ENCODE measurements around the gene CARD11. TPM values are rescaled to one million over a fixed set of nuclear protein-coding genes. Genes with fewer than 3 reads are reported as not detected.

CARD11 gene
- total and polyA plus RNA-seq, 5 experiments from 2014 or later, result 10.8 to 109 (median 40.2) TPM

GRCh38 chr7:2968616-2969397, 74.9 kb downstream of the CARD11 start:
- no peak for DNase-seq

GRCh38 chr7:2968176-2968575, 75.5 kb downstream of the CARD11 start:
- Mint-ChIP-seq H3K4me1 (peaks cover 17 to 30% (median 24%) of the 10 kb centered on the region in 4 donors), H3K27me3 (no peaks in the 10 kb centered on the region), H3K4me3 (peak overlapping the region in 1 of 10 donors; percentile 8), H3K27ac (peak overlapping the region in 5 of 10 donors; percentile 13 to 32 (median 21)), H3K36me3 (peaks cover 23 to 34% (median 26%) of the 10 kb centered on the region in 3 donors), H3K9me3 (peaks cover 0 to 28% (median 8%) of the 10 kb centered on the region in 9 donors)
- POLR2A ChIA-PET, result interaction anchor here (4.5 kb wide), 1 partner anchor 10 kb away, joined by 18 read pairs; no protein-coding TSS in a partner anchor
- DNase-seq (no peak), ATAC-seq (no peak)

More at GRCh38 chr7:2968616-2969397, 74.9 kb downstream of the CARD11 start:
- POLR2A ChIA-PET, result no interaction called here
- peaks cover 23 to 40% (median 26%) of the 10 kb centered on the region in 3 donors for H3K36me3 Mint-ChIP-seq
- H3K4me1 Mint-ChIP-seq, result peaks cover 21 to 33% (median 26%) of the 10 kb centered on the region in 4 donors
- no peaks in the 10 kb centered on the region for H3K27me3 Mint-ChIP-seq
- peaks cover 0 to 28% (median 8%) of the 10 kb centered on the region in 9 donors for H3K9me3 Mint-ChIP-seq
- no peak for ATAC-seq
- peak overlapping the region in 4 of 10 donors; percentile 13 to 32 (median 19) for H3K27ac Mint-ChIP-seq
- peak overlapping the region in 1 of 10 donors; percentile 8 for H3K4me3 Mint-ChIP-seq

DNA sequence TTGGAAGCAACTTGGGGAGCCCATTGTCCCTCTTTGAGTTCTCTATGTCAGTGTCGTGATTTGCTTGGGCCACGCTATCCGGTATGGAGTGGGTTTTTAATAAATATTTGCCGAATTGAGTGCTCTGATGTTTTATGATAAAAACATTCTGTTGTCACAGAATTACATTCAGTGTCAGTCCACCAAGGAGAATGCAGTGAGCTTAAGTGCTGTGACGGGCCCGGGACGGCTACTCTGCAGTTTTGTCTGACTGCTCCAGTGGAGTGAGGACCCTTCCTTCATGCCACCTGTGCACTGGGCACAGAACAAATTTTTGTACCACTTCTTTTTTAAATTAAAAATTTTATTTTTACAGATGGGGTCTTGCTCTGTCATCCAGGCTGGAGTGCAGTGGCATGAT, 76.0 kb downstream of the CARD11 start:
- peaks cover 23 to 34% (median 26%) of the 10 kb centered on the region in 3 donors for H3K36me3 Mint-ChIP-seq
- H3K4me3 Mint-ChIP-seq, result no peak overlapping the region
- peaks cover 0 to 28% (median 8%) of the 10 kb centered on the region in 9 donors for H3K9me3 Mint-ChIP-seq
- peaks cover 18 to 30% (median 24%) of the 10 kb centered on the region in 4 donors for H3K4me1 Mint-ChIP-seq
- ATAC-seq, result no peak
- peak overlapping the region in 3 of 10 donors; percentile 4 to 52 (median 7) for H3K27ac Mint-ChIP-seq
- POLR2A ChIA-PET, result interaction anchor here (4.5 kb wide), 1 partner anchor 11 kb away, joined by 18 read pairs; no protein-coding TSS in a partner anchor
- H3K27me3 Mint-ChIP-seq, result no peaks in the 10 kb centered on the region
- DNase-seq, result no peak

DNA sequence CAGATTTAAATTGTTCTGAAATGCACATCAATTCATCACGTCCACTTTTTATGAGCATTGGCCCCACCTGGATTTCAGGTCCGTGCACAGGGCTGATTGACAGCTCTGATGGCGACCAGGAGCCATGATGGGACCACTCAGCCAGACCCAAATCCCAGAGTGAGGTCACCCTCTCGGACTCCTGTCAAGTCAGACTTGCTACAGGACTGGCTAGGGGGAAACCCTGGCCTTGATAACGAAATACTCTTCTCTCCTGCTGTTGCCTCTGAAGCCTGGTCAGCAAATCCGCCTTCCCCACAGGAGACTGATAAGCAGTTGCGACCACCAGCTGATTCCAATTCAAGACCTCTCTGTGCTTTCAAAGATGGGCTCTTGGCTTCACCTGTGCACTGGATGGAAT, 76.4 kb downstream of the CARD11 start:
- ATAC-seq (no peak), DNase-seq (no peak)
- H3K27me3 Mint-ChIP-seq, result no peaks in the 10 kb centered on the region
- POLR2A ChIA-PET, result interaction anchor here (4.5 kb wide), 1 partner anchor 11 kb away, joined by 18 read pairs; no protein-coding TSS in a partner anchor
- peaks cover 0 to 28% (median 8%) of the 10 kb centered on the region in 9 donors for H3K9me3 Mint-ChIP-seq
- H3K36me3 Mint-ChIP-seq, result peaks cover 23 to 30% (median 26%) of the 10 kb centered on the region in 3 donors
- peaks cover 14 to 29% (median 27%) of the 10 kb centered on the region in 4 donors for H3K4me1 Mint-ChIP-seq
- H3K27ac Mint-ChIP-seq, result peak overlapping the region in 3 of 10 donors; percentile 4 to 52 (median 7)
- no peak overlapping the region for H3K4me3 Mint-ChIP-seq

DNA sequence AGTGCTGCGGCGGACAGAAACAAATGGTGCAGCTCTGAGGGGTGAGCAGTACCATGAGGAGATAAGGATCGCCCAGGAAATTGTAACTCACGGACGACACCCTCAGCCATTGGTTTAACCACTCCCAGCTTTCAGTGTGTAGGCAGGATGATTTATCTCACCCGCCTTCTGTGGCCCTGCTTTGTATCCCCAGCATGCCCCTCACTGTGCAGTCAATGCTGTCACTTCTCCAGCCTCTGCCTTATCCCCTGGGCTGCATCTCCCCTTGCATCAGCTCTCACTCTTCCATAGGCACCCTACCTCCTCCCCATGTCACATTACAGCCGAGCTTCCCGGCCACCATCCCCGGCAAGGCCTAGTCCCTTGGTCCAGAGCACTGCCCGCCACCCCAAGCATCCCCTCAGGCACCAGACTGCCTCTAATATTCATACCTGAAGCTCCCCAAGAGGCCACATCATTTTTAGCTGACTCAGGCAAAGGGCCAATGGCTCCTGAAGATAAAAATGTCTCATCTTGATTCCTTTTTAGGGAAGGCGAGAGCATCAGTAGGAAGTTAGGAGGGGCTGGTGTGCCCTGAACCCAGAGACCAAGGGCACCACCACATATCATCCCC, 77.1 kb downstream of the CARD11 start:
- Mint-ChIP-seq H3K27me3 (no peaks in the 10 kb centered on the region), H3K36me3 (peaks cover 23 to 34% (median 26%) of the 10 kb centered on the region in 3 donors), H3K4me1 (peaks cover 18 to 32% (median 30%) of the 10 kb centered on the region in 4 donors), H3K27ac (peak overlapping the region in 4 of 10 donors; percentile 14 to 84 (median 53)), H3K9me3 (peaks cover 0 to 28% (median 8%) of the 10 kb centered on the region in 9 donors), H3K4me3 (no peak overlapping the region)
- no peak for ATAC-seq
- no peak for DNase-seq
- POLR2A ChIA-PET, result interaction anchor here (4.5 kb wide), 1 partner anchor 12 kb away, joined by 18 read pairs; no protein-coding TSS in a partner anchor

GRCh38 chr7:2965745-2966270, 77.9 kb downstream of the CARD11 start:
- Mint-ChIP-seq H3K9me3 (peaks cover 0 to 28% (median 8%) of the 10 kb centered on the region in 9 donors), H3K36me3 (peaks cover 23 to 34% (median 26%) of the 10 kb centered on the region in 3 donors)
- POLR2A ChIA-PET, result interaction anchor here (1.9 to 4.5 kb wide), 2 partner anchors 13 to 17 kb away, joined by 6 to 18 read pairs; no protein-coding TSS in a partner anchor

DNA sequence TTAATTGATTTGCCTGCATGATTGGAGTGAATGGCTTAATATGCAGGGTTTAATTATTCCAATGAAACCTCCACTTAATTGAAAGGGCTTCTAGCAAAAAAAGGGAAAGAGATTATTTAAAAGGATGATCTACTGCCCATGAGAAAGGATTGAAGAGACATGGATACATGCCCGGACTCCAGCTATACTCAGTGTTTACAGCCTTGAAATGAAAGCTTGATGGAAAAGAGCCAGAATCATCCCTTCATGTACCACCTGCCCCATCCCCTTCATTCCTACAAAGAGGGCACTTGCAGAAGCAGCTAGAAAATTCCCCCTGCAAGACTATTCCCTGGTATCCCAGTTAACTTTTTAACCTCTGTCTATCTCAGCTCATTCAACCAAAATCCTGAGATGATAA, 78.4 kb downstream of the CARD11 start:
- Mint-ChIP-seq H3K27me3 (no peaks in the 10 kb centered on the region), H3K4me3 (no peak overlapping the region), H3K4me1 (peaks cover 22 to 43% (median 39%) of the 10 kb centered on the region in 4 donors), H3K36me3 (peaks cover 23 to 34% (median 26%) of the 10 kb centered on the region in 3 donors), H3K27ac (peak overlapping the region in 4 of 10 donors; percentile 2 to 88 (median 46)), H3K9me3 (peaks cover 0 to 28% (median 8%) of the 10 kb centered on the region in 9 donors)
- ATAC-seq (no peak), DNase-seq (no peak)
- POLR2A ChIA-PET, result interaction anchor here (1.0 to 4.5 kb wide), 4 partner anchors 13 to 71 kb away, joined by 3 to 18 read pairs (median 4); no protein-coding TSS in a partner anchor

More at GRCh38 chr7:2965745-2966270, 77.9 kb downstream of the CARD11 start:
- no peak for DNase-seq
- Mint-ChIP-seq H3K27ac (peak overlapping the region in 5 of 10 donors; percentile 2 to 88 (median 38)), H3K4me3 (no peak overlapping the region), H3K4me1 (peaks cover 19 to 38% (median 34%) of the 10 kb centered on the region in 4 donors), H3K27me3 (no peaks in the 10 kb centered on the region)
- ATAC-seq, result no peak

- POLR2A ChIA-PET, result interaction anchor here (0.9 to 4.5 kb wide), 4 partner anchors 8 to 70 kb away, joined by 3 to 18 read pairs (median 4); no protein-coding TSS in a partner anchor
- Mint-ChIP-seq H3K36me3 (peaks cover 23 to 38% (median 26%) of the 10 kb centered on the region in 3 donors), H3K27me3 (no peaks in the 10 kb centered on the region), H3K4me3 (peak overlapping the region in 1 of 10 donors; percentile 38), H3K27ac (peak overlapping the region in 5 of 10 donors; percentile 32 to 71 (median 56)), H3K4me1 (peaks cover 23 to 54% (median 50%) of the 10 kb centered on the region in 4 donors), H3K9me3 (peaks cover 0 to 28% (median 8%) of the 10 kb centered on the region in 9 donors)
- DNase-seq, result no peak
- ATAC-seq, result no peak
Measured at GRCh38 chr7:2964208-2964607, 79.5 kb downstream of the CARD11 start.

DNA sequence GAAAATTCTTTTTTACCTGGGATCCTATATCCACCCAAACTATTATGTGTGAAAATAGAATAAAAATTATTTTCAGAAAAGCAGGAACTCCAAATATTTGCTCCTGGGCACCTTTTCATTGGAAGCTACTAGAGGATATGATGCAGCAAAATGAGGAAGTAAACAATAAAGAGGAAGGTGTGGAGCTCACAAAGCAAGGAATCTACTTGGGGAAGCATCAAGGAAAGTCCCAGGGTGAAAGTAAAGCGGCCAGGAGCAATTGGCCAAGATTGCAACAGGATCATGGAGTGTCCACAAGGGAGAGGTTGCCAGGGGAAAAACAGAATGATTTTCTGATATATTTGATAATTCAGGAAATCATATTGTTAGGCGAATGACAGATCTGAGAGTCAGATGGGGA, 80.8 kb downstream of the CARD11 start:
- peaks cover 31 to 65% (median 64%) of the 10 kb centered on the region in 4 donors for H3K4me1 Mint-ChIP-seq
- no peak for ATAC-seq
- H3K27ac Mint-ChIP-seq, result peak overlapping the region in 8 of 10 donors; percentile 26 to 76 (median 65)
- peaks cover 0 to 28% (median 8%) of the 10 kb centered on the region in 9 donors for H3K9me3 Mint-ChIP-seq
- no peak overlapping the region for H3K4me3 Mint-ChIP-seq
- H3K36me3 Mint-ChIP-seq, result peaks cover 23 to 51% (median 29%) of the 10 kb centered on the region in 3 donors
- DNase-seq, result no peak
- POLR2A ChIA-PET, result interaction anchor here (0.6 kb wide), 1 partner anchor 110 kb away, joined by 3 read pairs; no protein-coding TSS in a partner anchor
- no peaks in the 10 kb centered on the region for H3K27me3 Mint-ChIP-seq

- POLR2A ChIA-PET, result interaction anchor here (1.0 kb wide), 1 partner anchor 25 kb away, joined by 3 read pairs; no protein-coding TSS in a partner anchor
- no peaks in the 10 kb centered on the region for H3K9me3 Mint-ChIP-seq
- ATAC-seq, result no peak
- no peaks in the 10 kb centered on the region for H3K27me3 Mint-ChIP-seq
- peaks cover 31 to 81% (median 77%) of the 10 kb centered on the region in 4 donors for H3K4me1 Mint-ChIP-seq
- DNase-seq, result no peak
- H3K27ac Mint-ChIP-seq, result peak overlapping the region; percentile 83 to 94 (median 88)
- peak overlapping the region in 7 of 10 donors; percentile 41 to 72 (median 64) for H3K4me3 Mint-ChIP-seq
- H3K36me3 Mint-ChIP-seq, result peaks cover 0 to 44% (median 7%) of the 10 kb centered on the region in 3 donors
Measured at GRCh38 chr7:2959828-2960599, 83.7 kb downstream of the CARD11 start.

DNA sequence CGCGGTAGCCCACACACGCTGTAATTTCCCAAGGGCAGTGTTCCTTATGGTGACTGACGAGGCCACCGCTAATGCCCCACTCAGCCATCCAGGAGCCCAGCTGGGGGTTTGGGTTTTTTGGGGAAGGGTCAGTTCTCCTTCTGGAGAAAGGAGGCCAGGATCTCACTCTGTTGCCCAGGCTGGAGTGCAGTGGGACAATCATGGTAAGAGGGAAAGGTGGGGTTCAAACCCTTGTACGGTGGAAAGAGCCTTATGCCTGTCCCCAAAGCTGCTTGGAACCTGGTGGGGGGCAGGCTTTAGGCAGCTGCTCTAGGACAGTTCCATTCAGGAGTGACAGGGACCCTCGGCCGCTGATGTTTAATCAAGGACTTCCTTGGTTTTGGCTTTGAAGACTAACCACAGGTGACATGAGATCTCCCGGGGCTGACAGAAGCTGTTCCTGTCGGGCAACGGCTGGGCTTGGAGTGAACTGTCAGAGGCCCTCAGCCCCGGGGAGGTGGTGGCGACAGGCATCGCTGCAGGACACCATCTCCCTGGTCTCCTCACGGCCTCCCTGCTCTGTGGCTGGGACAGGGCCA, 84.5 kb downstream of the CARD11 start:
- peak overlapping the region; percentile 77 to 94 (median 86) for H3K27ac Mint-ChIP-seq
- peak; percentile 40 to 41 for ATAC-seq
- H3K36me3 Mint-ChIP-seq, result peaks cover 0 to 42% (median 7%) of the 10 kb centered on the region in 3 donors
- POLR2A ChIA-PET, result interaction anchor here (0.9 to 1.2 kb wide), 3 partner anchors 12 to 26 kb away, joined by 3 read pairs; no protein-coding TSS in a partner anchor
- peak in 1 of 10 donors; percentile 23 for DNase-seq
- no peaks in the 10 kb centered on the region for H3K27me3 Mint-ChIP-seq
- H3K4me3 Mint-ChIP-seq, result peak overlapping the region in 6 of 10 donors; percentile 28 to 73 (median 52)
- peaks cover 32 to 83% (median 79%) of the 10 kb centered on the region in 4 donors for H3K4me1 Mint-ChIP-seq
- no peaks in the 10 kb centered on the region for H3K9me3 Mint-ChIP-seq

All from naive thymus-derived CD8-positive, alpha-beta T cell (primary cell).